A673 (cell line): ENCODE data around the gene MATK. TPM values are rescaled to one million over a fixed set of nuclear protein-coding genes. Genes with fewer than 3 reads are reported as not detected.

Experiments used
- BruUV-seq: library from RNA; stranded (reverse); fragments of 400-500 nt; replicated peaks from 2 replicates; lab custom pipeline; 2021; lab: Mats Ljungman, UMichigan
- CTCF ChIA-PET: fragments of 300-600 bp; sonication (Branson Sonifier 250); formaldehyde crosslinking; loops from one replicate; lab custom pipeline; 2022; ENCODE audit warnings: antibody characterized with exemption; lab: Charles Lee
- POLR2A ChIA-PET: fragments of 300-600 bp; sonication (Branson Sonifier 250); formaldehyde crosslinking; loops from one replicate; lab custom pipeline; 2022; ENCODE audit warnings: antibody characterized with exemption; ENCODE audit not compliant: low non-redundant PET; lab: Charles Lee
- DNase-seq: peaks from one replicate; pipeline ENCODE4 v3.0.0-alpha.2; 2015; ENCODE audit warnings: low spot score
- H3K27ac ChIP-seq: fragments of 200-600 bp; sonication (generic); 2 replicates; pipeline ENCODE4 v1.5.1; 2016; ENCODE audit warnings: mixed run types, low read depth, mild to moderate bottlenecking, mixed read lengths, antibody characterized with exemption, low read length; ENCODE audit not compliant: poor library complexity, severe bottlenecking
- H3K27me3 ChIP-seq: fragments of 200-600 bp; sonication (generic); replicated peaks from 2 replicates; pipeline ENCODE4 v1.6.1; 2017; ENCODE audit warnings: mixed run types, low read depth, mild to moderate bottlenecking, mixed read lengths, antibody characterized with exemption, low read length; ENCODE audit not compliant: insufficient read depth, poor library complexity
- H3K36me3 ChIP-seq: fragments of 200-600 bp; sonication (generic); 2 replicates; pipeline ENCODE4 v1.6.1; 2016; ENCODE audit warnings: mixed run types, mild to moderate bottlenecking, mixed read lengths, antibody characterized with exemption, low read length; ENCODE audit not compliant: insufficient read depth, poor library complexity, severe bottlenecking
- H3K4me1 ChIP-seq: fragments of 200-600 bp; sonication (generic); 2 replicates; pipeline ENCODE4 v1.6.1; 2017; ENCODE audit warnings: mixed run types, mild to moderate bottlenecking, mixed read lengths, antibody characterized with exemption, low read length; ENCODE audit not compliant: insufficient read depth, poor library complexity, severe bottlenecking
- H3K4me3 ChIP-seq: fragments of 200-600 bp; sonication (generic); 2 replicates; pipeline ENCODE4 v1.5.1; 2016; ENCODE audit warnings: low read depth, mixed run types, mild to moderate bottlenecking, mixed read lengths, low read length; ENCODE audit not compliant: poor library complexity, severe bottlenecking
- H3K9me3 ChIP-seq: fragments of 200-600 bp; sonication (generic); 2 replicates; pipeline ENCODE4 v1.6.1; 2016; ENCODE audit warnings: mixed run types, low read depth, mild to moderate bottlenecking, mixed read lengths, antibody characterized with exemption, low read length; ENCODE audit not compliant: poor library complexity, severe bottlenecking
- EZH2 ChIP-seq: fragments of 200-600 bp; sonication (generic); IDR thresholded peaks from 2 replicates; pipeline ENCODE4 v1.6.1; 2017; ENCODE audit warnings: borderline replicate concordance, low read depth, mild to moderate bottlenecking, mixed read lengths, antibody characterized with exemption, low read length; ENCODE audit not compliant: poor library complexity, severe bottlenecking
- intact Hi-C: fragments of 100-400 bp; cut with micrococcal nuclease; formaldehyde crosslinking; loops from one replicate; pipeline ENCODE4 v1.10.0; 2022; ENCODE audit not compliant: unreplicated experiment
- total RNA-seq: library from RNA; stranded (reverse); gene quantifications from 2 replicates; pipeline ENCODE4 v1.2.3, GENCODE V29; 2021
- TF ChIP-seq, protein P1 (sequence below): fragments of 300-800, 200-600 bp; sonication (generic); conservative IDR thresholded peaks from 2 replicates; pipeline ENCODE4 v1.5.1; 2017; ENCODE audit warnings: low read depth, mild to moderate bottlenecking, antibody characterized with exemption, low read length, moderate library complexity, mixed read lengths

The MATK gene
- total RNA-seq, 1 experiment from 2014 or later, result 2.0 TPM

DNA sequence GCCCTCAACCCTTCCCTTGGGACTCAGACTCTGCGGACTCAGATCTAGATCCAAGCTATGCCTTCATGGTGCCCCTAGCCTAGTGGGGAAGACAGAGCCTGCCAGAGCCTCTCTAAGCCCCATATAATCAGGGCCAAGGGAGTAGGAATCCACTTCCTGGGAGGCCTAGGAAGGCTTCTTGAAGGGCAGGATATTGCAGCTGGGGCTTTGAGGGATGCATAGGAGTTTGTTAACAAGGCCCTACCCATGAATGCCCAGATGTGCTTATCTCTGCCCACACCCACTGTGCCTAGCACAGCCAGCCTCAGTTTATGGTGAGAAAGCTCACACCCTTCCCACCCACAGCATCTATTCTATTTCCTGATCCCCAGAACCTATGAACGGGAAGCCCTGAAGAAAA is 36.0 kb downstream of the MATK start:
- H3K9me3 ChIP-seq, result no peaks in the 10 kb centered on the region
- no peak for TF ChIP-seq EZH2
- TF ChIP-seq, protein P1, sequence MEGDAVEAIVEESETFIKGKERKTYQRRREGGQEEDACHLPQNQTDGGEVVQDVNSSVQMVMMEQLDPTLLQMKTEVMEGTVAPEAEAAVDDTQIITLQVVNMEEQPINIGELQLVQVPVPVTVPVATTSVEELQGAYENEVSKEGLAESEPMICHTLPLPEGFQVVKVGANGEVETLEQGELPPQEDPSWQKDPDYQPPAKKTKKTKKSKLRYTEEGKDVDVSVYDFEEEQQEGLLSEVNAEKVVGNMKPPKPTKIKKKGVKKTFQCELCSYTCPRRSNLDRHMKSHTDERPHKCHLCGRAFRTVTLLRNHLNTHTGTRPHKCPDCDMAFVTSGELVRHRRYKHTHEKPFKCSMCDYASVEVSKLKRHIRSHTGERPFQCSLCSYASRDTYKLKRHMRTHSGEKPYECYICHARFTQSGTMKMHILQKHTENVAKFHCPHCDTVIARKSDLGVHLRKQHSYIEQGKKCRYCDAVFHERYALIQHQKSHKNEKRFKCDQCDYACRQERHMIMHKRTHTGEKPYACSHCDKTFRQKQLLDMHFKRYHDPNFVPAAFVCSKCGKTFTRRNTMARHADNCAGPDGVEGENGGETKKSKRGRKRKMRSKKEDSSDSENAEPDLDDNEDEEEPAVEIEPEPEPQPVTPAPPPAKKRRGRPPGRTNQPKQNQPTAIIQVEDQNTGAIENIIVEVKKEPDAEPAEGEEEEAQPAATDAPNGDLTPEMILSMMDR, result no peak
- DNase-seq, result no peak
- CTCF ChIA-PET, result no interaction called here
- H3K27me3 ChIP-seq, result no peaks in the 10 kb centered on the region
- H3K4me1 ChIP-seq, result no peaks in the 10 kb centered on the region
- no TSS peak for BruUV-seq
- H3K4me3 ChIP-seq, result no peak overlapping the region
- POLR2A ChIA-PET, result no interaction called here
- H3K36me3 ChIP-seq, result peaks cover 11% of the 10 kb centered on the region
- intact Hi-C loops, result no loop called here
- no peak overlapping the region for H3K27ac ChIP-seq

DNA sequence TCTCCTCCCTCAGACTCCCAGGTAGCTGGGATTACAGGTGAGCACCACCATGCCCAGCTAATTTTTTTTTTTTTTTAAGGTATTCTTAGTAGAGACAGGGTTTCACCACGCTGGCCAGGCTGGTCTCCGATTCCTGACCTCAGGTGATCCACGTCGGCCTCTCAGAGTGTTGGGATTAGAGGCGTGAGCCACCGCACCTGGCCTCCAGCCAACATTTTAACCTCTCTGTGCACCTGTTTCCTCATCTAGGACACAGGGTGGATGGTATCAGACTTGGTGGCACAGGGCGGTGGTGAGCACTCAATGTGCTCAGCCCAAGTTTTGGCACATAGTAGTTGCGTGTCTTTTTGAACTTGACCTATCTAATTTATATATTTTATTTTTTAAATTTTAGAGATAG is 37.2 kb downstream of the MATK start:
- H3K36me3 ChIP-seq, result peaks cover 11% of the 10 kb centered on the region
- no peaks in the 10 kb centered on the region for H3K9me3 ChIP-seq
- H3K27ac ChIP-seq, result no peak overlapping the region
- H3K27me3 ChIP-seq, result no peaks in the 10 kb centered on the region
- TF ChIP-seq, protein P1, result no peak
- TF ChIP-seq EZH2, result no peak
- ChIA-PET CTCF (interaction anchor here (0.7 kb wide), 1 partner anchor 40 kb away, joined by 7 read pairs; no protein-coding TSS in a partner anchor), POLR2A (no interaction called here)
- H3K4me3 ChIP-seq, result no peak overlapping the region
- DNase-seq, result no peak
- no TSS peak for BruUV-seq
- no peaks in the 10 kb centered on the region for H3K4me1 ChIP-seq
- intact Hi-C loops, result no loop called here

DNA sequence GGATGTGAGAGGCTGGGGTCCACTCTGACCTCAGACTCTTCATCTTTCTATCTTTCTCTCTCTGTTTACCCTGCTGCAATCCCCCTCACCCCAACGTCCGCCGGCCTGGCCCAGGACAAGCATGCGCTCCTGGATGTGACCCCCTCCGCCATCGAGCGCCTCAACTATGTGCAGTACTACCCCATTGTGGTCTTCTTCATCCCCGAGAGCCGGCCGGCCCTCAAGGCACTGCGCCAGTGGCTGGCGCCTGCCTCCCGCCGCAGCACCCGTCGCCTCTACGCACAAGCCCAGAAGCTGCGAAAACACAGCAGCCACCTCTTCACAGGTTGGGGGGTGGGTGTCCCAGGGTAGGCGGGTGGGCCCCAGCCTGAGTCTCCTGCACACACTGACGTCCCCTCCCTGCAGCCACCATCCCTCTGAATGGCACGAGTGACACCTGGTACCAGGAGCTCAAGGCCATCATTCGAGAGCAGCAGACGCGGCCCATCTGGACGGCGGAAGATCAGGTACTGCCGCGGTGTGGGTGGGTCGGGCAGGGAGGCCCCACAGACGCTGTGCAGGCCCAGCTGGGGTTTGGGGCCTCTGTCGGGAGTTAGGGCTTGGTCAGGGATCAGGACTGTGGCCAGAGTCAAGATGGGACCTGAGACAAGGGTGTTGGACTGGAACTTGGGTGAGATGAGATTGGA is 39.7 kb downstream of the MATK start:
- BruUV-seq, result no TSS peak
- peaks cover 11% of the 10 kb centered on the region for H3K36me3 ChIP-seq
- no peaks in the 10 kb centered on the region for H3K27me3 ChIP-seq
- H3K9me3 ChIP-seq, result no peaks in the 10 kb centered on the region
- POLR2A ChIA-PET, result interaction anchor here (0.7 kb wide), 1 partner anchor 16 kb away, joined by 3 read pairs; the partner anchor contains the start of gene MRPL54
- CTCF ChIA-PET, result no interaction called here
- no peak for DNase-seq
- TF ChIP-seq EZH2, result no peak
- TF ChIP-seq, protein P1, result no peak
- no peak overlapping the region for H3K27ac ChIP-seq
- no peak overlapping the region for H3K4me3 ChIP-seq
- no peaks in the 10 kb centered on the region for H3K4me1 ChIP-seq
- intact Hi-C loops, result no loop called here
